CD4-positive, alpha-beta T cell treated with Interferon gamma for 1 hour (primary cell): ENCODE results near the gene MZB1.
"Not testable (repeated sequence)": the region's sequence is repeated elsewhere in the genome, so short reads cannot be mapped to it uniquely, and the experiment has no call there.

Source experiments
- DNase-seq: peaks from one replicate; pipeline ENCODE4 v3.0.0-alpha.2; 2020

The MZB1 gene

GRCh38 chr5:139391570-139392323, 2.0 kb upstream of the MZB1 start:
- no peak for DNase-seq

- no peak for DNase-seq
Observed at GRCh38 chr5:139390639-139391569, 1.2 kb upstream of the MZB1 start.

GRCh38 chr5:139388198-139388821, 1.4 kb downstream of the MZB1 start:
- DNase-seq: peak; percentile 67

GRCh38 chr5:139387611-139388197, 2.0 kb downstream of the MZB1 start:
- DNase-seq: no peak

- DNase-seq: not testable (repeated sequence)
Observed at GRCh38 chr5:139386956-139387355, 2.8 kb downstream of the MZB1 start.

GRCh38 chr5:139386050-139386438, 3.7 kb downstream of the MZB1 start:
- no peak for DNase-seq

GRCh38 chr5:139385061-139386049, 4.4 kb downstream of the MZB1 start:
- no peak for DNase-seq

- DNase-seq: no peak
Observed at GRCh38 chr5:139384591-139385051, 5.1 kb downstream of the MZB1 start.

- DNase-seq: no peak
Observed at GRCh38 chr5:139383993-139384590, 5.6 kb downstream of the MZB1 start.

- DNase-seq: no peak
Observed at GRCh38 chr5:139383275-139383992, 6.3 kb downstream of the MZB1 start, which contains the start of gene SLC23A1. TSS of gene SLC23A1 (minus strand) at chr5:139383297. CDS start at chr5:139383253, 44 bp downstream.

GRCh38 chr5:139382807-139383206, 6.9 kb downstream of the MZB1 start:
- DNase-seq: no peak

- DNase-seq: no peak
Observed at GRCh38 chr5:139381837-139382761, 7.6 kb downstream of the MZB1 start.

GRCh38 chr5:139379626-139380449, 9.9 kb downstream of the MZB1 start:
- no peak for DNase-seq

GRCh38 chr5:139378941-139379361, 10.8 kb downstream of the MZB1 start:
- no peak for DNase-seq

GRCh38 chr5:139378101-139378825, 11.4 kb downstream of the MZB1 start:
- no peak for DNase-seq

GRCh38 chr5:139377226-139377625, 12.5 kb downstream of the MZB1 start:
- no peak for DNase-seq

GRCh38 chr5:139376364-139376763, 13.3 kb downstream of the MZB1 start:
- DNase-seq: no peak

- no peak for DNase-seq
Observed at GRCh38 chr5:139374909-139375308, 14.8 kb downstream of the MZB1 start.
